Body of pancreas (tissue), 4 donors: ENCODE measurements around the gene MINK1.

ENCODE experiments used
- CTCF ChIP-seq, 7 experiments: fragments of 450-650 bp in 4 of 7; fragments of 200-600 bp in 3 of 7; sonication (generic) in 3 of 7; IDR thresholded peaks; one replicate each; pipeline ENCODE4 v1.5.1; 2016 to 2019; ENCODE audit warnings: antibody characterized with exemption in 7 of 7
- POLR2A ChIP-seq, 3 donors: fragments of 450-650 bp; IDR thresholded peaks; one replicate each; pipeline ENCODE4 v1.6.1; 2016; ENCODE audit warnings: antibody characterized with exemption in 3 of 3, mild to moderate bottlenecking in 2 of 3

GRCh38 chr17:4887581-4887980, 54.4 kb downstream of the MINK1 start:
- TF ChIP-seq CTCF (IDR thresholded peaks at IDR 0.05) = no peak
- TF ChIP-seq POLR2A (IDR thresholded peaks at IDR 0.05) = no peak
